ENCODE results near the gene RALY.
"Not testable (repeated sequence)": the region's sequence is repeated elsewhere in the genome, so short reads cannot be mapped to it uniquely, and the experiment has no call there.

RALY gene

DNA sequence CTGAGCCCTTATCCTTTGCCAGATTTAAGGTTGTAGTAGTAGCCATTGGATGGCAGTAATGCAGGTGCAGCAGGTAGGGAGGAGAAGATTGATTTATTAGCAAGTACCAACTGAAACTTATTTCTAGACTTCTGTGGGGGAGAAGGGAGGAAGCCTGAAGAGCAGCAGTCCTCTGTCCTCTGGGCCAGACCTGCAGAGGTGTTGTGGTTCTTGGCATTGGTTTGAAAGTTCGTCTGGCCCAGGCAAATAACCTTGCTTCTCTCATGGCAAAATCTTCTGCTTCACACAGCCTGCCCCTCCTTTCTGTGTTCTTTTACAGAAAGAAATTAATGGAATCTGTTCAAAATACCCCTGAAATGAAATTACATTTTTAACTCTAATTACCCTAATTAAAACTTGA is 24.5 kb downstream of the RALY start:
- DNase-seq, result no peak

DNA sequence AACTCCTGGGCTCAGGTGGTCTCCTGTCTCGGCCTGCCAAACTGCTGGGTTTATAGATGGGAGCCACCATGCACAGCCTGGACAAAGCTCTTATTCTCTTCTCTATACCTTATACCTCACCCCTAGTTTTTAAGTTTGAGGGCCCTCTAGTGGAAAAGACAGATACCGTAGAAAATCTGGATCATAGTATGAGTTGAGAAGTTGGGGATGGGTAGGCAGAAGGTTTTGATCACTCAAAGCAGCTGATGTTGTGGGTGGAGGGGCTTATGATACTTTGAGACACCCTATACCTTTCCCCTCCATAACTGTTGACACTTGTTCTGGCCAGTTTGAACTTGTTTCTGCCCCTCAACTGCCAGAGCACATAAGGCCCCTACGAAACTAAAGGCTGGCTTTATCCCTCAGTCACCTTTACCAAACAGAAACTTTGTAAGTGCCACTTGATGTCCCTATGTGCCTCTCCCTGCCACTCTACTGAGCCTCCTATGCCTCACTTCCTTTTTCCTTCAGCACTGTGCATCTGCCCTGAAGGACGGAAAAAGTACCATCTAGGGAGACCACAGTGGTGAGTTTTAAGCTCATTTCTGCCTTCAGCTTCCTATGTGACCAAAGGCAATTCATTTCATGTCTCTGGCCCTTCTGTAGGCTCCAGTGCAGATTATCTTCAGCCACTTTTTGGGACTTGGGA is 28.6 kb downstream of the RALY start:
- DNase-seq, result no peak

DNA sequence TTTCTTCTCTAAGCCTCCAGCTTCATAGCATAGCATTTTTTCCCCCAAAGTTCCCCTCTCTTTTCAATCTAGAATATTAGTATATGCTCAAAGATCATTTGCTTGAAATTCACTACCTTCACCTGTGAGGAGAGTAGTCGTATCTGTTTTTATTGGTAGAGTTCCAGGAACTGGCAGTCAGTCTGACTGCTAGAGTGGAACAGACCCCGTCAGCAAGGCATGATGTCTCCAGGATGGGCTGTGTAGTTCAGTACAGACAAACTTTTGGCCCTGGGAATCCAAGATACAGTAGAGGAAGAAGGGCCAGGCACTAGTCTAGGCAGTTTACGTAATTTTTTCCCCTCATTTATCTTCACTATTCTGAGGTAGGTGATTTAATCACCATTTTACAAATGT is 29.1 kb downstream of the RALY start:
- DNase-seq, result no peak

DNA sequence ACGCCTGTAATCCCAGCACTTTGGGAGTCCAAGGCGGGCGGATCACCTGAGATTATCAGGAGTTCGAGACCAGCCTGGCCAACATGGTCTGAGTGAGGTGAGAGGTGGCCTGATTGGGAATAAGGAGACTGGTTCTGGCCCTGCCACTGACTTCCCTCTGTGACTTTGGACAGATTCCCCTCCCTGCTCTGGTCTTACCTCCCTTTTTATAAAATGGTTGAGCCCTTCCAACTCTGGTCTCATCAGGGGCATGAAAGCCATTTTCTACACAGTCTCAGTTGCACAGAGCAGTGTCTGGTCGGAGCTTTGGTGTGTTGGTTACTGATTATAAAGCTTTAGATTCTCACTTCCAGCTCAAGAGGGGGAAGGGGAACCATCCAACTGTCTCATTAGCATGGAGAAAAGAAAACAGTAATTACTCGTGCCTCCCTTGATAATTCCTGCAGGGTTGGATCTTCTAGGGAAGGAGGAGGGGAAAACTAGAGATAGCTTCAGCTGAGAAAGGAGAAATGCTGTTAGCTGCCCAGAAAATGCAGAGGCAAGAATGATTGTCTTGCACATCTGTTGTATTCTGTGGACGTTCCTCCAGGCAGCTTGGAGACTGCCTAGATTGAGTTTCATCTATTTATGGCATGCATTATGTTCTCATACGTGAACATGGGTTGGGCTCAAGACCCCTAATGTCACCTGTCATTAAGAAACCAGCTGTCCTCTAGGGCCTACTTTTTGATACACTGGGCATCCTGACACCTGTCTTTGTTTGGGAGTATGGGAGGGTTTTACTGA is 30.4 kb downstream of the RALY start:
- no peak for DNase-seq

DNA sequence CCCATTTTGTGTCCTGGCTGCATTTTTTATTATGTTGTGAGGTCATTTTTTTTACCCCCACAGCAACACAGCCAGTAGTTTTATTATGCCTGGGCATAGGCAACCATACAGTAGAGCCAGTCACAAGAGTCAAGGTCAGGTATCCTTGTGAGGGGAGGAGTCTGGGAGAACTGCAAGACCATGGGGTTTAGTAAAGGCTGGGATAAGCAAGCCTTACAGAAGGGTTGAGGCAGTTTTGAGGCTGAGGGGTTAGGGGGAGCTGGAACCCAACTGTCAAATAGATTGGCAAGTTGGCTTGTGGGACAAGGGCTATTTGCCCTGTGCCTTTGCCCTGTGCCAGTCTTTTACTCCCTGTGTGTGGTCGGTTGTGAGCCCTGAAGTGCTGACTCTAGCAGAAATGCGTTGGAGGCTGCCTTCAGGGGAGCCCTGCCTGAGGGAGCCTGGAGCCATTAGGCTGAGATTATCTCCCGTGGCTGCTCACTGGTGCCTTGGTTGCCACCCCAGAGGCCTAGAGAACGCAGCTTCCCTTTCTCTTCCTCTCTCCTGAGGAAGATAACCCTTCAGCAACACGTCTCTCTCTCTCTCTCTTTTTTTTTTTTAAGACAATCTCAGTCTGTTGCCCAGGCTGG is 31.1 kb downstream of the RALY start:
- no peak for DNase-seq

DNA sequence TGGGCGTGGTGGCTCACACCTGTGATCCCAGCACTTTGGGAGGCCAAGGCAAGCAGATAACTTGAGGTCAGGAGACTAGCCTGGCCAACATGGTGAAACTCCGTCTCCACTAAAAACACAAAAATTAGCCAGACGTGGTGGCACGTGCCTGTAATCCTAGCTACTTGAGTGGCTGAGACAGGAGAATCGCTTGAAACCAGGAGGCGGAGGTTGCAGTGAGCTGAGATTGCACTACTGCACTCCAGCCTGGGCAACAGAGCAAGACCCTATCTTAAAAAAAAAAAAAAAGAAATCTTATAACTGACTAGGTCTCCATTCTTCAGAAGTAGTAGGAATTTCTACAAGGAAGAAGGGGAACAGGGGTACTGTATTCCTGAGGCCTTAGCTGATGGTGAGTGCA is 34.3 kb downstream of the RALY start:
- not testable (repeated sequence) for DNase-seq

DNA sequence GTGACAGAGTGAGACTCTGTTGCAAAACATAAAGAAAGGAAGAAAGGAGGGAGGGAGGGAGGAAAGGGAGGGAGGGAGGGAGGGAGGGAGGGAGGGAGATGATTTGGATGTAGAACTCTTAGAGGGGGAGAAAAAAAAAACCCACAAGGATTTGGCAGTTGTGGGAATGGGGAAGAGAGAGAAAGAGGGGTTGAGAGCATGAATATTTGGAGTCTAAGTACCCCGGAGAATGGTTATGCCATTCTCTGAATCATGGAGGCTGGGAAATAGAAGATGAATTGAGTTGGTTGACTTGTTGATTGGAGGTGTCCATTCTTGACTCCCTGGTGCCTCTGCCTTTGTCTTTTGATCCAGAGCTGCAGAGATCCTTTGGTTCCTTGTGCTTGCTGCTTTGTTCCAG is 35.7 kb downstream of the RALY start:
- DNase-seq, result no peak

DNA sequence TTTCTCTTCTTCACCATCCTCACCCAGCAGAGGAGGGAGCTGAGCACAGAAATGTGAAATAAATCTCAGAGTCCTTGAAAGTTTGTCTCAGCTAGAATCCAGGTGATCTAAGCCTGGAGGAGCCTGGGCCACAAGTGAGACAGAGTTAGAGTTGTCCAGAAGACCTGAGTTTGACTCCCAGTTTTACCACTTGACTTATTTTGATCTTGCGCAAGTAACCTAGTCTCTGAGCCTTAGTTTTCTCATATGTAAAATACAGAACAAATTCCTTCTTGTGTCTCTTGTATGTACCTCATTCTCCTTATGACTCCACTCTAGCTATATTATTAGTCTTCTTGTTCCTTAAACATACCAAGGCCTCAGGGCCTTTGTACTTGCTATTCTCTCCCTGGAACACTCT is 36.7 kb downstream of the RALY start:
- DNase-seq, result no peak

DNA sequence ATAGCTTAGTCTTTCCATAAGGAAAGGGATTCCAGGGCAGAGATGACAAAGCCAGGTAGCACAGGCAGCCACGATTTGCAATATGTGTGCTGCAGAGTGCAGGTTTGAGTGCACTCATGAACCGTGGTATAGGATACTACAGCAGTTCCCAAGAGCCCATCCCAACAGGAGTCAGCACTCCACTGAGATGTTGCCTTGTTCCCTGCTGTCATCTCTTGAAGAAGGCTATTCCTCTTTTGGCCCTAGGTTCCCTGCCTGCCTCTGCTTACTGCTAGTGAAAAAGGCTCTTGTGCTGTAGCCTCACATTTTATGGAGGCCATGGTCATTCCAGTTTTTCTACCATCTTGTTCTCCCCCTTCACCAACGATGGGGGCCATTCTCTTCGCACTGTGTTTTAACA is 40.2 kb downstream of the RALY start:
- DNase-seq, result no peak

DNA sequence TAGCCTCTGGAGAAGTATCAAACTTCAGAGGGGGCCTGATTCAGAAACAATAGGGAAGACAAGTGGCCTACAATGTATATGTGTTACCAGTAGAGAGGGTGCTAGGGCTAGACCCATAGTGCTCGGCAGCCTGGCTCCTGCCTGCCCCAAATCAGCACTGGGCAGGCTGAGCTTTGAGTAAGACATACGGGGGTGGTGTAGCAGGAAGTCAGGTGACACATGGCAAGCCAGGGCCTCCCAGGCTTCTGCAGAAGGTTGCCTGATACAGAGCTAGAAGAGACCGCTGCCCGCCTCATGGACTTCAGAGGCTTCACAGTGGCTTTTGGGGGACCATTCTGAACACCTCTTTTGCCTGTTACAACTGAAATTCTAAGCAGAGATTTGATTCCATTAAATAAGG is 43.4 kb downstream of the RALY start:
- DNase-seq, result no peak

DNA sequence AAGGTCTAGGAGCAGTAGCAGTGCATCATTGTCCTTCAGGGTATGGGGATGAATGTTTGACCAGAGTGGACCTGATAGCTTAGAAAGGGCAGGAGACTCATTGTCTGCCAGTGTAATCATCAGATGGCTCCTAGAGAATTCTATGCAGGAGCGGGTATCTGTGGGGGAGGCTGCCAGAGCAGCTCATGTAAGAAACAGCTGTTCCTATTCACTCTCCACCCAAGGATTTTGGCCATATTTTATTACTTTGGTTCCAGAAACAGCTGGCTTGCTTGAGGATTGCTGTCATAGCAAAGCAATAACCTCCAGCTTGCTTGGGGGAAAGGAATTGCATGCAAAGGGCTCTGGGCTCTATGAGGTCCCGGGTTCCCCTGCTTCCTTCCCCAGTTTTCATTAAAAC is 44.1 kb downstream of the RALY start:
- no peak for DNase-seq

DNA sequence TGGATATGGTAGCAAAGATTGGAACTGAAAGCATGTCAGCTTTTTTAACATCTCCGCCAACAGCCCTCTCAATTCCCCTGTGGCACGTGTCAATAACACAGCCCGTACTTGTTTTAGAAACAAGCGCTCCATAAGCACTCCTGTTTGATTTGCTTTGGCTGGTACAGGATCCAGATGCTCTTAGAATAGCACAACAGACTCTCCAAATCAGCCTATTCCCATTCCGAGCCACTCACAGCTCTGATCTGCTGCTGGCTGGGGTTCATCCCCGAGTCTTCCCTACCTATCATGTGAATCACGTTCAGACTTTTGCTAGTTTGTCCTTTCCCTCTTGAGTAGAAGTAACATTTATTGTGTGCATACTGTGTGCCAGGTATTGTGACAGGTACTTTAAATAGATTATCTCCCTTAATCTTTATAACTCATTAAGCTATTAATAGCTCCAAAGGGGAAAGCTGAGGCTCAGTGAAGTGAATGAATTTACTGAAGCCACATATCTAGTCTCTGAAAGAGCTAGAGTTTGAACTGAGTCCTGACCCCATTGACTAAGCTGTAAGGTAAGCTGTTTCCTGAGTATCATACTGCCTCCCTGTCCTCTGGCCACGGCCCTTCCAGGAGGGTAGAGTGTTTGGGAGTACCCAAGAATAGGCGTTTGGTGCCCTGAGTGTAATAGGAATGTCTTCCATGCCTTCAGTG is 46.7 kb downstream of the RALY start:
- DNase-seq, result no peak

DNA sequence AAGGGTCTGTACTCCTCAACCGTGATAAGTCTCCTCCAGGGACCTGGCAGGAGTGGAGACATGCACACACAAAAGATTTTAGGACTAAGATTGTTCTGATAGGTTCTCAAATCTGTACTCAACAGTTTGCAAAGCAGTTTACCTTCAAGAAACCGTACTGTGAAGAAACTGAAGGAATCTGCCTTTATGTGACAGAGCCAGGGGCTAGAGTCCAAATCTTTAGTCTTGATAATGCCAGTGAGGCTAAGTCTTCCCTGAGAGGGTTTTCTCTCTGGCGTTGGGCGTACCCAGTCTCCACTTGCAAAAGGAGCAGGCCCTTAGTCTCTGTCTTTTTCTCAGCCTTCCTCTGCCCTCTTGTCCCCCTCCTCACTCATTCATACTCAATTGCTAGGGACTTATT is 47.5 kb downstream of the RALY start:
- no peak for DNase-seq

DNA sequence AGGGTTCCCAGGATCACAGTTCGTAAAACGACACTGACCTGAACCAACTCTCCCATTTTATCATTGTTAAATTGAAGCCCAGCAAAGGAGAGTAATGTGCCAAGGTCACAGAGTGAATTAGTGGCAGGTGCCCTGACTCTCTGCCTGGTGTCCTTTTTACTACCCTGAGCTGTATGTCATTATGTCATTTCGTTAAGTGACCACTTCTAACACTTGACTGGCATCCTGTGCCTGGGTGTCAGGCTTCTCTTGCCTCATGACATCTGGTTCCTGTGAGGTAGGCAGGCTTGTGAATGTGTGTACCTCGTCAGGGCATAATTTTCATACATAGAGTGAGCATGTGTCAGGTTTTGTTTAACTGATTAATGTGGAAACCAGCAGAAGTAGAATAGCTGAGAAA is 48.6 kb downstream of the RALY start:
- no peak for DNase-seq

DNA sequence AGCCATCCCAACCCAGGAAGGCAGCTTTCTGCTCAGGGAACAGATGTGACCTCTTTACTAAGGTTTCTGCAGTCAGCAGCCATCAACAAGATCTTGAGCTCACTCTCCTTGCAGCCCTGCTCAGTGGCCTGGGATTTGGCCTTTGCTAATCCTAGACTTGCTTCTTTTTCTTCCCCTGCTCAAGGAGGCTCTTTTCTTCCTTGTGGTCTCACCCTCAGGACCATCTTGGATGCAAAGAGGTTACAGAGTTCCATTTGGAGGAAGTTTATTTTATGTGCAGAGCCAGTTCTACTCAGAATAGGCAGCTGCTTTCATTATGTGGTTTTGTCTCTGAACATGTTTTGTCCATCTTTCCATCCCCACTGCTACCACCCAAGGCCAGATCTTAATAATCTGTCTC is 49.3 kb downstream of the RALY start:
- DNase-seq, result no peak

DNA sequence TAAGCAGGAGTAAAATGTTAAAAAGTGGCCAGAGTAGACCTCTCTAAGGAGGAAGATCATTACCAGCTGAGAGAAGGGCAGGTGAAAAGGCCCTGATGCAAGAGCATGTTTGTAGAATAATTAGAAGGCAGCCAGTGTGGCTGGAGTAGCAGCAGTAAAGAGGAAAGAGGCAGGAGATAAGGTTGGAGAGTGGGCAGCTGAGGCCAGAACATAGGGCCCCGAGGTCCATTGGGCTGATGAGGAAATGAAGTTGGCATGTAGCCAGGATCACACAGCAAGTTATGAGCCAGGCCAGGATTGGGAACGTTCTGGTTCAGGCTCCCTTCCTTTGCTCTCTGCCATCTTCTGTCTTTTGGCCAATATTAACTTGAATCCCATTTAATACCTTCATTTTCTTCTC is 51.6 kb downstream of the RALY start:
- DNase-seq, result no peak

DNA sequence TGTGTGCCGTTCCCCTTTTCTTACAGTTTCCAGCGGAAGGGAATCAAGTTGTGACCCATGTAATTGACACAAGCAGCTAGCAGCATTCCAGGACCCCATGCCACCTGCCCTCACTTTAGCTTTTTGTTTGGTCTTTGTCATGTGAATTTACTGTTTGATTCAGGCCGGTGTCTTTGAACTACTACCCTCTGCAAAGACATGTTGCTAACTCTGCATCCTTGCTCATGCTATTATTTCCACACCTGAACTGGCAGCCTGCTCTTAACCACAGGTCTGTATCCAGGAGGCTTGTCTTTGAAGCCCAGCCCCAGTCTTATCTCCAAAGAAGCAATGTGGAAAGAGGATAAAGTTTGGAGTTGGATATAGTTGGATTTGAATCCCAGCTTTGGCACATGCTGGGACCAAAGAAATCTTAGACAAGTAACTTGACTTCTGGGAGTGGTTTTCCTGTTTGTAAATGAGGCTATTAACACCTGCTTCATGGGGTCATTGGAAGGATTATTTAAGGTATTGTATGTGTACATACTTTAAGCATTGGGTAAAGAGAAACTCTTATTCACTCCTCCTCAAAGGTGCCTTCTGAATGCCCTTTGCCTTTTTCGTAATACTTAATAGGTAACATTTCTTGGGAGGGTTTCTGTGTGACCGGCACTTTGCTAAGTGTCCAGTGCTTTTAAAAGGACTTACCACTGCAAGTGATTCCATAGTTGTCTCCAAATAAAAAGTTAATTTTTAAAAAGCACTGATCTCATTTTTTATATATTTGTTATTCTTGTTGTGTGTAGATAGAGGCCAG is 52.4 kb downstream of the RALY start:
- no peak for DNase-seq

DNA sequence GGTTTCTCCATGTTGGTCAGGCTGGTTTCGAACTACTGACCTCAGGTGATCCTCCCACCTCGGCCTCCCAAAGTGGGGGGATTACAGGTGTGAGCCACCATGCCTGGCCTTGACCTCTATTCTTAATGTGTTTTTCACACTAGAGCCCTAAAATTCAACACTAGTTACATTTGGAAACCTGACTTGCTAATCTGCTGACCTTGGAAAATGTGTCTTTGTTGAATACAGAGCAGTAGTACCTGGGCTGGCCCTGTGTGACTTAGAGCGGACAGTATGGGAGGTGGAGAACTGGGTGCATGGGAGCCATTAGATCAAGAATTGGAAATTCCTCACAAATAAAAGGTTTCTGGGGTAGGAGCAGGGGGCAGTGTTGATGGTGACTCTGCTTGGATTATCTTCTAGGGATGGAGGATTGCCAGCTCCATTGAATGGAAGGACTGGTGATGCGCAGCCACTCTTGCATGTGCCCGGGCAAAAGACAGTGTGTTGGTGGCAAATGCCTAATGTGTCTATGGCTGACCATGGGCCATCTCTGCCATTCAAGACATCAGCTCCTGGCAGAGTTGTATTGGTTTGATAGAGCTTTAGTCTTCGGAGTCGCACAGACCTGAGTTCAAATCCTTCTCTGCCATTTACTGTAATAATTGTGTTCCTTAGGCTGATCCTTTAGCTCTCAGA is 53.4 kb downstream of the RALY start:
- DNase-seq, result no peak

DNA sequence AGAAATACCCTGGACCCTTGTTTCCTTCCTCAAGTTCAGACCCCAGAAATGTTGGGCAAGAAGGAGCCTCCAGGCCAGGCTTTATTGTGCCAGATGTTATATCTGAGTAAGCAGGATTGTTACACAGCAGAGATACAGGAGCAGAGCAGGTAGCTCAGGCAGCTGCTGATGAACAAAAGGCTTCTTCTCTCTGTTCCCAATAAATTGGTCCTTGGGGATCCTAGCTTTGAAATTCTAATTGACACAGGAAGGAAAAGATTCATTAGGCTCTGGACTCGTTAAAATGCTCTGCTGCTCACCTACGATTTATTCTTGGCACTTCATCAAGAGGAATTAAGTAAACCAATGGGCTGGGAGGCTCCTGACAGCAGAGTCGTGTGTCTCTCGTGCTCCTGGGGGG is 54.2 kb downstream of the RALY start:
- no peak for DNase-seq

DNA sequence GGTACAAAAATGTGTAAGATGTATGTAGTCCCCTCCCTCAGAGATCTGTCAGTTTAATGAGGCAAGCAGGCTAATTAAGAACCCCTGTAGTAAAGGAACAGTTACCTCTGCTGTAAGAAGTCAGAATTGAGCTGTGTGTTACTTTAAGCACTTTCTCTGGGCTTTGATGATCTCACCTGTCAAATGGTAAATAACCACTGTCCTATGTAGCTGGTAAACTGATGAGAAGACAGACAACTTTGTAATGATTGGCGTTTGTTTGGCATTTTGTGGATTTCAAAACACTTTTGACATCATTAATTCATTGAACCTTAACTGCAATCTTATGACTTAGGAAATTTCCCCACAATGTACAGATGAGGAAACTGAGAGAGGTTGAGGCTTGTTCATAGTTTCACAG is 55.7 kb downstream of the RALY start:
- no peak for DNase-seq

DNA sequence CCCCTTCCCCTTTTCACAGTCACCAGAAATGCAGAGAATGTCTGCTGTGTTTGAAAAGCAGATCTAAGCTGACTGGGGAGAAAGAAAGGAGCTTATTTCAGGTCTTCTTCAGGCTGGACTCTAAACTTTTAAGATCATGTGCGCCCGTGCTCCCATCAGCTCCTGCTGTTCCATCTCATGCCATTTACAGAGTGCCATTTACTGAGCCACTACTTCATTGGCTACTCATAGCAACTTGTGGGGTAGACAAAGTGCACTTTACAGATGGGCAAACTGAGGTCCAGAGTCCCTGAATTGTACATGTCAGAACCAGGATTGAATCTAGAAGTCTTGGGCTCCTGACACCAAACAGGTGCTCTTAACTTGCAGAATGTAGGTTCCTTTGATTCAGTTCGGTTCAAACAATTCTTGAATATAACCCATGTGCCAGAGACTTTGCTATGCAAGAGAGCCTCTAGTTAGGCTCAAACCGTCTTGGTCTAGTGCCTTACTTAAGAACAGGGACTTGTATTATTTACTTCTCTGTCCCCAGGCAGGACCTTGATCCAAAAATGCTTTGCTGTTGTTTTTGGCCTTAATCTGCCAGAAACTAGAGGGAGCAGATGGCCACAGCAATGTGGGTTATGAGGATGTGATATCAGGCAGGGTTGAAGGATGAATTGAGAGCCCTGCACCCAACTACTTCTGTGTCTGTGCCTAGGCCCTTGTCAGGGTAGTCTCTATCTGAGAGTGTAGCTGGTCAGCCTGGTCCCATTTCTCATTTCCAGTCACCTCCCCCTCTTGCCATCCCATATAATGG is 56.4 kb downstream of the RALY start:
- no peak for DNase-seq
